Sigmoid colon (tissue), 7 donors: ENCODE results near the gene GALNT14. TPM values are rescaled to one million over a fixed set of nuclear protein-coding genes. Genes with fewer than 3 reads are reported as not detected.

Experiments
- DNase-seq: peaks from one replicate; pipeline ENCODE4 v3.0.0-alpha.2; 2019
- H3K27ac ChIP-seq, 4 donors: fragments of 200-600 bp; sonication (generic); one replicate each; pipeline ENCODE4 v1.5.1; 2016 to 2019; ENCODE audit warnings: mild to moderate bottlenecking in 1 of 4
- H3K27me3 ChIP-seq, 3 donors: fragments of 200-600 bp; sonication (generic); one replicate each; pipeline ENCODE4 v1.5.1; 2019; ENCODE audit warnings: mild to moderate bottlenecking in 1 of 3
- H3K36me3 ChIP-seq, 4 donors: fragments of 200-600 bp; sonication (generic); one replicate each; pipeline ENCODE4 v1.5.1; 2016 to 2019
- H3K4me1 ChIP-seq, 4 donors: fragments of 200-600 bp; sonication (generic); one replicate each; pipeline ENCODE4 v1.5.1; 2017 to 2019
- H3K4me3 ChIP-seq, 4 donors: fragments of 200-600 bp; sonication (generic); one replicate each; pipeline ENCODE4 v1.5.1; 2017 to 2019; ENCODE audit warnings: mild to moderate bottlenecking in 2 of 4, moderate library complexity in 1 of 4
- H3K9me3 ChIP-seq, 4 donors: fragments of 200-600 bp in 3 of 4; sonication (generic) in 3 of 4; one replicate each; pipeline versions ENCODE4 v1.5.1 to v1.6.1; 2013 to 2019
- CTCF ChIP-seq, 4 experiments: fragments of 450-650 bp in 3 of 4; fragments of 200-600 bp in 1 of 4; IDR thresholded peaks; one replicate each; pipeline ENCODE4 v1.5.1; 2016 to 2019; ENCODE audit warnings: antibody characterized with exemption in 4 of 4, mild to moderate bottlenecking in 3 of 4, moderate library complexity in 2 of 4
- EP300 ChIP-seq, 4 donors: sonication (generic); formaldehyde crosslinking; IDR thresholded peaks; one replicate each; pipeline ENCODE4 v1.6.1; 2017; ENCODE audit warnings: antibody characterized with exemption in 4 of 4
- POLR2A ChIP-seq, 2 donors: fragments of 450-650 bp; IDR thresholded peaks; one replicate each; pipeline ENCODE4 v1.6.1; 2016; ENCODE audit warnings: antibody characterized with exemption in 2 of 2, mild to moderate bottlenecking in 2 of 2, moderate library complexity in 2 of 2
- POLR2AphosphoS5 ChIP-seq, 4 donors: sonication (generic); formaldehyde crosslinking; IDR thresholded peaks; one replicate each; pipeline ENCODE4 v1.6.1; 2017; ENCODE audit warnings: antibody characterized with exemption in 4 of 4
- WGBS, 2 donors: extraction: QIAGEN DNeasy Blood & Tissue Kit; methylation state at CpG; one replicate each; pipeline ENCODE4 v1.1.7; 2013; 5-methylcytosine and 5-hydroxymethylcytosine counted together
- intact Hi-C: fragments of 100-400 bp; cut with DNase I; formaldehyde crosslinking; loops from one replicate; pipeline ENCODE4 v1.15.1; 2023
- polyA plus RNA-seq, 3 donors: library from polyadenylated mRNA; stranded (reverse); fragments of 200-250 nt; gene quantifications; one replicate each; pipeline ENCODE4 v1.2.3, GENCODE V29; 2013
- total RNA-seq, 4 donors: library from RNA; depleted of rRNA; stranded (reverse); fragments of >200 nt; gene quantifications; one replicate each; pipeline ENCODE4 v1.1.0, GENCODE V29; 2016
- donor health status: healthy with polysubstance abuse.
- donor health status: Bipolar disorder and iron deficiency.
- donor health status: healthy.

Gene GALNT14
- total and polyA plus RNA-seq, 7 donors, result 1.2 to 2.3 (median 1.2) TPM; not detected in 4

- intact Hi-C loops, result no loop called here
- H3K27ac ChIP-seq, result no peak overlapping the region
- no peaks in the 10 kb centered on the region for H3K27me3 ChIP-seq
- no peak for DNase-seq
- H3K36me3 ChIP-seq, result no peaks in the 10 kb centered on the region
- 76 to 80% methylated on average over 5 of the region's 5 CpGs for WGBS, 2 donors
- H3K4me3 ChIP-seq, result no peak overlapping the region
- TF ChIP-seq POLR2A (IDR thresholded peaks at IDR 0.05), result no peak
- TF ChIP-seq EP300 (IDR thresholded peaks at IDR 0.05), result no peak
- TF ChIP-seq CTCF (IDR thresholded peaks at IDR 0.05), result no peak
- TF ChIP-seq POLR2AphosphoS5 (IDR thresholded peaks at IDR 0.05), result no peak
- H3K4me1 ChIP-seq, result peaks cover 0 to 14% (median 8%) of the 10 kb centered on the region in 4 donors
- no peaks in the 10 kb centered on the region for H3K9me3 ChIP-seq
Observed at GRCh38 chr2:30986231-30986580, 152.0 kb downstream of the GALNT14 start.

- TF ChIP-seq CTCF (IDR thresholded peaks at IDR 0.05), result no peak
- no peak for TF ChIP-seq POLR2A (IDR thresholded peaks at IDR 0.05)
- no peak for TF ChIP-seq POLR2AphosphoS5 (IDR thresholded peaks at IDR 0.05)
- no peak for TF ChIP-seq EP300 (IDR thresholded peaks at IDR 0.05)
- intact Hi-C loops, result no loop called here
Observed at GRCh38 chr2:30985493-30986230, 152.6 kb downstream of the GALNT14 start.

GRCh38 chr2:30984148-30984547 is 154.1 kb downstream of the GALNT14 start:
- TF ChIP-seq EP300 (IDR thresholded peaks at IDR 0.05) (no peak), CTCF (IDR thresholded peaks at IDR 0.05) (no peak), POLR2AphosphoS5 (IDR thresholded peaks at IDR 0.05) (no peak), POLR2A (IDR thresholded peaks at IDR 0.05) (no peak)
- Histone ChIP-seq H3K4me1 (peaks cover 0 to 33% (median 26%) of the 10 kb centered on the region in 4 donors), H3K27ac (no peak overlapping the region), H3K36me3 (no peaks in the 10 kb centered on the region), H3K27me3 (no peaks in the 10 kb centered on the region), H3K4me3 (no peak overlapping the region), H3K9me3 (no peaks in the 10 kb centered on the region)
- intact Hi-C loops, result no loop called here
- DNase-seq, result no peak
- 50 to 80% methylated on average over 2 of the region's 2 CpGs for WGBS, 2 donors

More at GRCh38 chr2:30985493-30986230, 152.6 kb downstream of the GALNT14 start:
- no peaks in the 10 kb centered on the region for H3K27me3 ChIP-seq
- no peak overlapping the region for H3K27ac ChIP-seq
- no peak overlapping the region for H3K4me3 ChIP-seq
- no peak for DNase-seq
- H3K4me1 ChIP-seq, result peaks cover 0 to 19% (median 13%) of the 10 kb centered on the region in 4 donors
- no peaks in the 10 kb centered on the region for H3K36me3 ChIP-seq
- WGBS, 2 donors, result 73 to 79% methylated on average over 9 of the region's 9 CpGs
- H3K9me3 ChIP-seq, result no peaks in the 10 kb centered on the region

- Histone ChIP-seq H3K27me3 (no peaks in the 10 kb centered on the region), H3K4me3 (no peak overlapping the region), H3K4me1 (peaks cover 0 to 33% (median 27%) of the 10 kb centered on the region in 4 donors), H3K27ac (peak overlapping the region in 3 of 4 donors; percentile 39 to 74 (median 73)), H3K36me3 (no peaks in the 10 kb centered on the region), H3K9me3 (no peaks in the 10 kb centered on the region)
- peak in 2 of 4 donors; percentile 6 to 52 for TF ChIP-seq POLR2AphosphoS5 (IDR thresholded peaks at IDR 0.05)
- TF ChIP-seq EP300 (IDR thresholded peaks at IDR 0.05), result peak in 2 of 4 donors; percentile 48 to 52
- no peak for TF ChIP-seq POLR2A (IDR thresholded peaks at IDR 0.05)
- 74 to 76% methylated on average over 8 of the region's 8 CpGs for WGBS, 2 donors
- no peak for DNase-seq
- intact Hi-C loops, result no loop called here
Observed at GRCh38 chr2:30981510-30981909, 156.7 kb downstream of the GALNT14 start.

- 70 to 81% methylated on average over 3 of the region's 3 CpGs for WGBS, 2 donors
- H3K9me3 ChIP-seq, result no peaks in the 10 kb centered on the region
- peak in 1 of 4 donors; percentile 4 for TF ChIP-seq POLR2AphosphoS5 (IDR thresholded peaks at IDR 0.05)
- no peak for TF ChIP-seq CTCF (IDR thresholded peaks at IDR 0.05)
- TF ChIP-seq EP300 (IDR thresholded peaks at IDR 0.05), result no peak
- no peaks in the 10 kb centered on the region for H3K36me3 ChIP-seq
- H3K27me3 ChIP-seq, result no peaks in the 10 kb centered on the region
- peaks cover 0 to 33% (median 27%) of the 10 kb centered on the region in 4 donors for H3K4me1 ChIP-seq
- intact Hi-C loops, result no loop called here
- H3K27ac ChIP-seq, result peak overlapping the region in 3 of 4 donors; percentile 39 to 74 (median 73)
- no peak overlapping the region for H3K4me3 ChIP-seq
- DNase-seq, result no peak
Observed at GRCh38 chr2:30981096-30981495, 157.1 kb downstream of the GALNT14 start.
